ENCODE data around the gene DUSP2.

The DUSP2 gene

DNA sequence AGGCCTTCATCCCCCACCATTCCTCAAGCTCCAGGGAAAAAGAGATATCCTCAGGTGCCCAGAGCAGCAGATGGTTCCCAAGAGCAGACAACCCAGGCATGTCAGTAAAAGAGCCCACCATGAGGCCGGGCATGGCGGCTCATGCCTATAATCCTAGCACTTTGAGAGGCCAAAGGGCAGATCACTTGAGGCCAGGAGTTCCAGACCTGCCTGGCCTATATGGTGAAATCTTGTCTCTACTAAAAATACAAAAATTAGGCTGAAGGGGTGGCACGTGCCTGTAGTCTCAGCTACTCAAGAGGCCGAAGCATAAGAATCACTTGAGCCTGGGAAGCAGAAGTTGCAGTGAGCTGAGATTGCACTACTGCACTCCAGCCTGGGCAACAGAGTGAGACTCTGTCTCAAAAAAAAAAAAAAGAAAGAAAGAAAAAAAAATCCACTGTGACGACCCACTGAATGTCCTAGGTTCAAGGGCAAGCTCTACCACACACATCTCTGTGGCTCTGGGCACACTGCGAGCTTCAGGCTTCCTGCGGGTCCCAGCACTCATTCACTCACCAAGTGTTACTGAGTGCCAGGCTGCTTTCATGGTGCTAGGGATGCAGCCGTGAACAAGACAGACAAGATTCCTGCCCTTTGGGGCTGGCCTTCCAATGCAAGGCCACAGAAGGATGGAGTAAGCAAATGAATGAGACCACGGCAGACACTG lies 6.5 kb upstream of the DUSP2 start:
- no peak overlapping the region for H3K4me3 ChIP-seq (ENCODE audit: low read depth, low read length)
- DNase-seq (ENCODE audit: low read depth): no peak
- TF ChIP-seq, protein P1, sequence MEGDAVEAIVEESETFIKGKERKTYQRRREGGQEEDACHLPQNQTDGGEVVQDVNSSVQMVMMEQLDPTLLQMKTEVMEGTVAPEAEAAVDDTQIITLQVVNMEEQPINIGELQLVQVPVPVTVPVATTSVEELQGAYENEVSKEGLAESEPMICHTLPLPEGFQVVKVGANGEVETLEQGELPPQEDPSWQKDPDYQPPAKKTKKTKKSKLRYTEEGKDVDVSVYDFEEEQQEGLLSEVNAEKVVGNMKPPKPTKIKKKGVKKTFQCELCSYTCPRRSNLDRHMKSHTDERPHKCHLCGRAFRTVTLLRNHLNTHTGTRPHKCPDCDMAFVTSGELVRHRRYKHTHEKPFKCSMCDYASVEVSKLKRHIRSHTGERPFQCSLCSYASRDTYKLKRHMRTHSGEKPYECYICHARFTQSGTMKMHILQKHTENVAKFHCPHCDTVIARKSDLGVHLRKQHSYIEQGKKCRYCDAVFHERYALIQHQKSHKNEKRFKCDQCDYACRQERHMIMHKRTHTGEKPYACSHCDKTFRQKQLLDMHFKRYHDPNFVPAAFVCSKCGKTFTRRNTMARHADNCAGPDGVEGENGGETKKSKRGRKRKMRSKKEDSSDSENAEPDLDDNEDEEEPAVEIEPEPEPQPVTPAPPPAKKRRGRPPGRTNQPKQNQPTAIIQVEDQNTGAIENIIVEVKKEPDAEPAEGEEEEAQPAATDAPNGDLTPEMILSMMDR (IDR thresholded peaks at IDR 0.05; ENCODE audit: low read depth, low read length): no peak
- TF ChIP-seq POLR2A (IDR thresholded peaks at IDR 0.05; ENCODE audit: extremely low read depth, insufficient read length) (no peak), MYC (IDR thresholded peaks at IDR 0.05; ENCODE audit: low read depth, low read length) (no peak)
- TF ChIP-seq, protein P2, sequence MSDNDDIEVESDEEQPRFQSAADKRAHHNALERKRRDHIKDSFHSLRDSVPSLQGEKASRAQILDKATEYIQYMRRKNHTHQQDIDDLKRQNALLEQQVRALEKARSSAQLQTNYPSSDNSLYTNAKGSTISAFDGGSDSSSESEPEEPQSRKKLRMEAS (IDR thresholded peaks at IDR 0.05; ENCODE audit: low read depth, low read length): no peak

DNA sequence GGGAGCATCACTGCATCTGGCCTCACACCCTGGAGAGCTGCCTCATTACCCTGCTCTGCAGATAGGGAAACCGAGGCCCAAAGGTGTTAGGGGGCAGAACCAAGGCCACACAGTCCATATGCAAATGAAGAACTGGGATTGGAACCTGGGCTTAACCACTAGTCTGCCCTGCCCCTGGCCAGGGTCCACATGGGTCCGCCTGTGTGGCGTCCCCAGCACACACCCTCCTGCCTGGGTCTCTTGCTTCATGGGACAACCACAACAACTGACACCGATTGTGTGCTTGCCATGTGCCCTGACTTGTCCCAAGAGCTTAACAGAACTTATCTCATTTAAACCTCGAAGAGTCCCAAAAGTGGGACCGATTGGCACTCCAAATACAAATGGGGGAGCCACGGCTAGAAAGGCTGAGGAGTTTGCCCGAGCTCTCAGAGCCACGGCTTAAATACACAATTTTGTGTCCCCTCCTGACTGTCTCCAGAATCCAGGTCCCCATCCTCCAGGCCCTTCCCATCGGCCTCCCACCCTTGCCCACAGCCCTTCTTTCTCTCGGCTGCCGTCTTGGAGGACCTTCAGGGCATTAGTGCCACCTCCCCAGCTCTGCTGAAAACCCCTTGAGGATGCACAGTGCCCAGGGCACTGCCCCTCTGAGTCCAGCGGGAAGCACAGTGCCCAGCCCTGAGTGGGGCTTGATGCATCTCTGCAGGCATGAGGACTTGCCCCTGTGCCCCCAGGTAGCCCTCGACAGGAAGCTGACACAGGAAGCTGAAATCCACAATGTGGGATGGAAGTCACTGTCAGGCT lies 5.8 kb upstream of the DUSP2 start:
- DNase-seq (ENCODE audit: low read depth): no peak
- TF ChIP-seq, protein P2 (IDR thresholded peaks at IDR 0.05; ENCODE audit: low read depth, low read length): 0 out of 2 replicates have a peak, but pooled peaks have one; percentile 3
- TF ChIP-seq POLR2A (IDR thresholded peaks at IDR 0.05; ENCODE audit: extremely low read depth, insufficient read length) (no peak), MYC (IDR thresholded peaks at IDR 0.05; ENCODE audit: low read depth, low read length) (no peak)
- TF ChIP-seq, protein P1 (IDR thresholded peaks at IDR 0.05; ENCODE audit: low read depth, low read length): no peak
- H3K4me3 ChIP-seq (ENCODE audit: low read depth, low read length): no peak overlapping the region

DNA sequence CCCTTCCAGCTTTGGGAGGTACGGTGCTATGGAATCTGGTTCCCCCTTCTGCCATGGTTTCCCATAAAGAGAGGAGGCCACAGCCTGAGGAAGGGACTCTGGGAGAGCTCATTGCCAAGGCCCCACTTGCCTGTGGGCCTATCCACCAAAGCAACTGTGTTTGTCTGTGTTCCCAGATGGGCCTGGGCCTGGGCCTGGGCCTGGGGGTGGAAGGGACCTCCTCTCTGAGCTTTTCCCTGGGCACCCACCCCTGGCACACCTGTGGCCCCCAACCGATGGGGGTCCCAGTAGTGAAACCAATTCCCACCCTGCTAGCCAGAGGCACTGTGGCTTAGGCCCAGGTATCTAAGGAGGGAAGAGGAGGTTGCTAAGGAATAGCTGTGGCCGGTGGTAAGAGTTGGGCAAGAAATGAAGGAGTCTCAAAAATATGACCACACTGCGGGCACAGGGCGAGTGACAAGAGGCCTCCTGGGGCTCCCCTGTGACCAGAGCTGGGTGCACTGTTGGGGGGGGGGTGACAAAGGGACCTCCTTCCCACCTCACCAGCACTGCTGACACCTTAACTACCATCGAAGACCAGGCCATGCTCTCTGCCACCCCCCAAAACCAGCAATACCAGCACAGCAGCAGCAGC lies 4.9 kb upstream of the DUSP2 start:
- TF ChIP-seq, protein P1 (IDR thresholded peaks at IDR 0.05; ENCODE audit: low read depth, low read length): no peak
- TF ChIP-seq MYC (IDR thresholded peaks at IDR 0.05; ENCODE audit: low read depth, low read length): no peak
- no peak for TF ChIP-seq POLR2A (IDR thresholded peaks at IDR 0.05; ENCODE audit: extremely low read depth, insufficient read length)
- TF ChIP-seq, protein P2 (IDR thresholded peaks at IDR 0.05; ENCODE audit: low read depth, low read length): no peak
- no peak overlapping the region for H3K4me3 ChIP-seq (ENCODE audit: low read depth, low read length)
- peak; percentile 57 for DNase-seq (ENCODE audit: low read depth)

DNA sequence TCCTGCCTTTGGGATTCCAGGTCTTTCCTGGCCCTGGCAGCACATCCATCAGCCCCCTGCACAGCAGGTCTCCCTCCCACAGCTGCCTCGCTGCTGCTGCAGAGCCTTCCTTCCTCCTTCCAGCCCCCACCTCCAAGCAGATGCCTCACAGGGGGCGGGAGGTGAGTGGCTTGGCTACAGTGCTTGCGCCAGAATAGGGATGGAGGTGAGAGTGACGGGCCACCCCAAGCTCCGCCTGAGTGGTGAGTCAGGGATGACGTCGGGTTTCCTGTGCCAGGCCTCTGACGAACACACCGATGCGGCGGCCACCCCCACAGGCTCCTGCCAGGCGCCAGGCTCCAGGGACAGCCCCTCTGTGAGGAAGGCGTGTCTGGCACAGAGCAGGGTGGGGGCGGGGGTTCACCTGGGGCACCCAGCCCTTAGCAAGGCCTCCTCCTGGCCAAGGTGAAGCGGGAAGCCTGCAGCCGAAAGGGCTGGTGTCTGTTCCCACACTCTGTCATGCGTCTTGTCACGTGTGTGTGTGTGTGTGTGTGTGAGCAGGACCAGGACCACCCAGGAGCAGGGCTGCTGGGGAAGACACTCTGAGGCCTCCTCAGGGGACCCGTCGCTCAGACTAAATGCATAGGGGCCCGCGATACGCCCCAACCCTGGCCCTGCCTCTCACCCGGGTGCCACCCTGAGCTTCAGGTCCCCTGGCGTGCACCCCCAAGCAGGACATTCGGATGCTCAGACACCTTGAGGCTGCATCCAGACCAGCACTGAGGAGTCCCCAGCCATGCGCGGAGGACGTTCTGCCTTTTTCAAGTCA lies 3.4 kb upstream of the DUSP2 start:
- no peak overlapping the region for H3K4me3 ChIP-seq (ENCODE audit: low read depth, low read length)
- peak; percentile 97 for DNase-seq (ENCODE audit: low read depth)

More for the DNA sequence above, 3.4 kb upstream of the DUSP2 start:
- TF ChIP-seq, protein P2 (IDR thresholded peaks at IDR 0.05; ENCODE audit: low read depth, low read length): no peak
- peak; percentile 21; the same call in 1 of the 2 replicates for TF ChIP-seq MYC (IDR thresholded peaks at IDR 0.05; ENCODE audit: low read depth, low read length)
- TF ChIP-seq POLR2A (IDR thresholded peaks at IDR 0.05; ENCODE audit: extremely low read depth, insufficient read length): peak; percentile 22
- TF ChIP-seq, protein P1 (IDR thresholded peaks at IDR 0.05; ENCODE audit: low read depth, low read length): no peak
